Measurements from ENCODE around the gene CD74. TPM values are rescaled to one million over a fixed set of nuclear protein-coding genes. Genes with fewer than 3 reads are reported as not detected.
A peak's percentile ranks its signal among the peaks of the same experiment; 100 is the strongest.

Gene CD74
- total RNA-seq (2013; cell fraction: nucleolus; rRNA removed): 2,823 and 2,919 TPM in 2 replicates
- total RNA-seq (2014; rRNA removed) (10,156 and 11,063 TPM in 2 replicates), total RNA-seq (2014; rRNA removed; fragmentation: Illumina TruSeq; extraction: Trizol) (2,507 and 2,767 TPM in 2 replicates), total RNA-seq (2021) (4,973 and 5,010 TPM in 2 replicates), polyA plus RNA-seq (2011; rRNA removed) (309 and 1,760 TPM in 2 replicates), polyA plus RNA-seq (2014; fragmentation: Illumina TruSeq; extraction: Trizol) (3,291 and 4,542 TPM in 2 replicates), polyA plus RNA-seq (2014; fragmentation: Nextera tagmentation; extraction: Ambion mirVana) (1,000 to 10,000 TPM; 1,387 to 2,107 TPM), polyA plus RNA-seq (2014; rRNA removed) (3,302 and 5,141 TPM in 2 replicates), polyA plus RNA-seq (2016; fragmentation: Nextera tagmentation; extraction: Ambion mirVana) (1,000 to 10,000 TPM; 6,006 to 6,596 TPM), polyA minus RNA-seq (2011; rRNA and poly(A)+ RNA removed) (1,457 and 1,517 TPM in 2 replicates), Bru-seq, nascent RNA (percentile 100 among the genes with signal in this experiment), BruChase-seq, experiment 1, labeled RNA remaining after a 6-hour chase (percentile 100 among the genes with signal in this experiment), BruChase-seq, experiment 2, labeled RNA remaining after a 2-hour chase (percentile 100 among the genes with signal in this experiment)
- 4,271 TPM for polyA plus RNA-seq (2011; ENCODE audit: low read depth)
- polyA plus RNA-seq (2011; cell fraction: cytosol; rRNA removed): 1,718 and 2,321 TPM in 2 replicates
- 1,510 and 1,766 TPM in 2 replicates for polyA plus RNA-seq (2011; cell fraction: nucleus; rRNA removed)
- 6,323 and 7,232 TPM in 2 replicates for polyA plus RNA-seq (2012)
- 1,302 and 1,364 TPM in 2 replicates for polyA minus RNA-seq (2011; cell fraction: cytosol; rRNA and poly(A)+ RNA removed)
- polyA minus RNA-seq (2011; cell fraction: nucleus; rRNA and poly(A)+ RNA removed): 388 and 604 TPM in 2 replicates
- long read RNA-seq, experiment 1, transcript CD74-201 (9 exons, 981 nt): minor isoform, 125 of 6,979 reads
- long read RNA-seq, experiment 1, transcript CD74-202 (8 exons, 1,449 nt): major isoform, 6,645 of 6,979 reads
- long read RNA-seq, experiment 1, transcript CD74-203 (6 exons, 1,138 nt): minor isoform, 5 of 6,979 reads
- long read RNA-seq, experiment 1, partial matches to known transcripts: 51 of 6,979 reads
- long read RNA-seq, experiment 1, other reads (novel, unspliced or antisense): 149 of 6,979 reads
- long read RNA-seq, experiment 2, transcript CD74-202 (8 exons, 1,449 nt): major isoform, 395 of 546 reads
- long read RNA-seq, experiment 2, transcript CD74-201 (9 exons, 981 nt): minor isoform, 16 of 546 reads
- long read RNA-seq, experiment 2, transcript CD74-211 (4 exons, 724 nt): minor isoform, 11 of 546 reads
- long read RNA-seq, experiment 2, partial matches to known transcripts: 34 of 546 reads
- long read RNA-seq, experiment 2, other reads (novel, unspliced or antisense): 88 of 546 reads

DNA sequence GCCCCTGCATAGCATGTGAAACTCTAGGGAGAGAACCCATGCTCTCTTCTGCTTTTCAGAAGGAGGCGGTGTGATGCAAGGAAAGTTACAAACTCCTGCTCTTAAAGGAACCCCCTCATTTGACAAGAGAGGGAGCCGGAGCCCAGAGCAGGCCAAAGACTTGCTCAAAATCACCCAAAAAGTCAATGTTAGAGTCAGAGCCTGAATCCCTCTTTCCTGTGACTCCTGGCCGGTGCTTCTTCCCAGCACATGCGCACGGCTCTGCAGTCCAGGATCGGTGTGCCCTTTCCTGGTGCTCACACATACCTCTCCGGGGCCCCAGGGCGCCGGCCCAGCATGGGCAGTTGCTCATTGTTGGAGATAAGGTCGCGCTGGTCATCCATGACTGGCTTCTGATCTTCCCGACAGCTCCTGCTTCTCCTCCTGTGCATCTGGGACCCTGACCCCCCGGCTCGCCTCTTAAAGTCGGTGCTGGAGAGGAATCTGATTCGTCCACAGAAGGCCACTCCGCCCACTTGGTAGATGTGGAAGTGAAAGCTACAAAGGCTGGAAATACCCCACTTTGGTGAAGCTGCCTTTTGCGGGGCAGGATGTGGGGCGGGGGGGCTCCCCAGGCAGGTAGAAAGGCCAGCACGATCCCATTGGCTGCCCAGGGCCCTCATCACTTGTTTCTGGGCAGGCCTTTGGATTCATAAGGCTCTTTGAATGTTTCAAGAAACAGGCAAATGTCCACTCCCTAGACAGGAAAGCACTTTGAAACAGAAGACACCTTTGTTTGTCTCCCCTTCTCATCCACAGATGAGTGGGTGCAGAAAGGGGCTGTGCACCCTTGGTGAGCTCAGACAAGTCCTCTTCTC lies at the start of gene CD74:
Gene CD74 (minus strand): TSS at position 592 of the 857 bp plus-strand sequence. CDS start 161 bp downstream, at position 431.
- TSS peak; percentile 65 for BruUV-seq (replicated peaks)
- in situ Hi-C loops (cut with MboI) (no loop called here), intact Hi-C loops (cut with micrococcal nuclease; ENCODE audit: unreplicated experiment) (loop anchor here (1.0 to 10.0 kb wide), 4 partner anchors 24 to 1608 kb away; partner anchors contain the start of genes ANXA6 and RPS14)
- H3K9ac ChIP-seq (ENCODE audit: control insufficient read depth, insufficient read depth, low read length): peak within 1 kb of the TSS; percentile 100
- H3K4me1 ChIP-seq (ENCODE audit: control insufficient read depth, insufficient read depth, low read length): peaks cover 36% of the 10 kb centered on the region
- peak within 1 kb of the TSS; percentile 43 for H2AFZ ChIP-seq (ENCODE audit: control insufficient read depth, low read depth, low read length)
- H3K4me2 ChIP-seq (ENCODE audit: control insufficient read depth, insufficient read depth): peak within 1 kb of the TSS; percentile 75
- peaks cover 2 to 12% of the 10 kb centered on the region in 2 experiments for H3K36me3 ChIP-seq (ENCODE audit: control insufficient read depth in 2 of 2, insufficient read depth in 2 of 2, low read length in 1 of 2)
- FAIRE-seq: peak; percentile 83
- peaks cover 68% of the 10 kb centered on the region for H3K79me2 ChIP-seq (ENCODE audit: control insufficient read depth, insufficient read depth, low read length)
- ChIA-PET CTCF (interaction anchor here (0.8 to 2.7 kb wide), 6 partner anchors 10 to 77 kb away, joined by 3 to 10 read pairs (median 4); no protein-coding TSS in a partner anchor), POLR2A (interaction anchor here (0.5 to 5.0 kb wide), 20 partner anchors 10 to 802 kb away, joined by 3 to 44 read pairs (median 4); partner anchors contain the start of genes RBM22 and TCOF1), SMC1A (ENCODE audit: uncharacterized antibody, unreplicated experiment) (interaction anchor here (0.6 to 3.5 kb wide), 11 partner anchors 11 to 296 kb away, joined by 3 to 23 read pairs (median 3); no protein-coding TSS in a partner anchor), RAD21 (ENCODE audit: unreplicated experiment) (interaction anchor here (0.7 to 5.3 kb wide), 8 partner anchors 9 to 38 kb away, joined by 3 to 49 read pairs (median 6); no protein-coding TSS in a partner anchor)
- peak; percentile 66 for ATAC-seq
- peaks cover 22% of the 10 kb centered on the region for H4K20me1 ChIP-seq (ENCODE audit: control insufficient read depth, insufficient read depth)
- WGBS (ENCODE audit: insufficient coverage, insufficient replicate concordance, low lambda C conversion rate, missing lambda C conversion rate): under 1% methylated on average over 20 of the region's 20 CpGs
- peak within 1 kb of the TSS; percentile 100 for H3K27ac ChIP-seq (ENCODE audit: control insufficient read depth, insufficient read depth)
- no peaks in the 10 kb centered on the region for H3K27me3 ChIP-seq (replicated peaks in 1 of 2; ENCODE audit: control insufficient read depth in 2 of 2, insufficient read depth in 2 of 2, low read length in 1 of 2)
- H3K4me3 ChIP-seq: peak within 1 kb of the TSS; percentile 99
- no peaks in the 10 kb centered on the region for H3K9me3 ChIP-seq (replicated peaks; ENCODE audit: control insufficient read depth, insufficient read depth, low read length)
- peak; percentile 97 for DNase-seq (ENCODE audit: low read depth, low spot score)
- peak; percentile 99 for TF ChIP-seq NFYB (IDR thresholded peaks at IDR 0.05; ENCODE audit: insufficient read depth, low read depth, low read length)
- no peak for TF ChIP-seq CEBPZ (IDR thresholded peaks at IDR 0.05; ENCODE audit: low read depth, low read length)
- TF ChIP-seq ZBTB33 (IDR thresholded peaks at IDR 0.05): peak; percentile 38; the same call in 1 of the 2 replicates
- peak; percentile 94 for TF ChIP-seq HDAC6 (IDR thresholded peaks at IDR 0.05; ENCODE audit: unreplicated experiment)
- TF ChIP-seq IRF4 (IDR thresholded peaks at IDR 0.05; ENCODE audit: low read depth, low read length): peak; percentile 79
- TF ChIP-seq SPI1 (IDR thresholded peaks at IDR 0.05; ENCODE audit: borderline replicate concordance, insufficient read depth, low read depth, low read length): peak; percentile 94
- TF ChIP-seq KLF5 (IDR thresholded peaks at IDR 0.05; ENCODE audit: partially characterized antibody): peak; percentile 94
- no peak for TF ChIP-seq STAT3 (IDR thresholded peaks at IDR 0.05; ENCODE audit: low read depth, low read length)
- TF ChIP-seq ZSCAN29 (IDR thresholded peaks at IDR 0.05): peak; percentile 68
- TF ChIP-seq ZZZ3 (IDR thresholded peaks at IDR 0.05; ENCODE audit: control insufficient read depth, insufficient read length, low read depth): no peak
- no peak; the same call in 1 of the 2 replicates for TF ChIP-seq WRNIP1 (IDR thresholded peaks at IDR 0.05; ENCODE audit: borderline replicate concordance, low read depth, low read length)

All from GM12878 (cell line).